GM21528 (cell line): ENCODE results near the gene WNK2.
"Not testable (repeated sequence)": the region's sequence is repeated elsewhere in the genome, so short reads cannot be mapped to it uniquely, and the experiment has no call there.

Source experiments
- ATAC-seq: cut with Tn5 transposase; IDR thresholded peaks from one replicate; pipeline ENCODE4 v1.9.1; 2021; ENCODE audit warnings: mild to moderate bottlenecking, moderate library complexity; ENCODE audit not compliant: unreplicated experiment, low FRiP score

Gene WNK2

DNA sequence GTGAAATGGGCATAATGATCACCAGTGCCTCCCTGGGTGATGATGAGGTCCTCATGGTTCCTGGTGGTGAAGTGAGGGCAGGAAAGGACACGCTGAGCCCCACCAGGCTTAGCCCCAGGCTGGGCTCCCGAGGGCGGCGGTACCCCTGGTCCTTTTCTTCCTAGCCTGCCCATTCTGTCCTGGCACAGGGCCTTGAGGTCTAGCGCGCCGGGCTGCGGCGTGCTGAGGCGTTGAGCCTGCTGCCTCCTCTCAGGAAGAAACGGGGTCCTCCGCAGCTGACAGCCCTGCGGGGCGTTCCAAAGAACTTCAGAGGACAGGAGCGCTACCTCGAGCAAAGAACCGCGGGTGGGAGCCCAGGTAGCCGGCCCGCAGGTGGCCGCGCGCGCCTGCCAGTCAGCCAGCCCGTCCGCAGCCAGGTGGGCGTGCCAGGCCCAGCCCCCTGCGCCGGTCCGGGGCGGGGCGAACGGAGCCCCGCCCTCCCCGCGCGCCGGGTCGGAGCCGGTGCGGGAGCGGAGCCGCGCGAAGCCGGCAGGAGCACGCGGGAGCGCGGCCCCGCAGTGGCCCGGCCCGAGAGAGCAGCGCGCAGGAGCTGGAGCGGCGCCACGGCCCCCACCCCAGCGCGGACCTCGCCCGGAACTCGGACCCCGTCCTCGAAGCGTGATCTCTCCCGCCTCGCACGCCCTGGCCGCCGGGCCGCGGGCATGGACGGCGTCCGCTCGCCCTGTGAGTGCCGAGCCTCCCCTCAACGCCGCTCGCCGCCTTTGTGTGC, at the start of gene WNK2:
TSS of gene WNK2 (plus strand) at position 477 of the 769 bp plus-strand sequence. CDS start 791 bp downstream, outside the sequence.
- ATAC-seq = no peak

DNA sequence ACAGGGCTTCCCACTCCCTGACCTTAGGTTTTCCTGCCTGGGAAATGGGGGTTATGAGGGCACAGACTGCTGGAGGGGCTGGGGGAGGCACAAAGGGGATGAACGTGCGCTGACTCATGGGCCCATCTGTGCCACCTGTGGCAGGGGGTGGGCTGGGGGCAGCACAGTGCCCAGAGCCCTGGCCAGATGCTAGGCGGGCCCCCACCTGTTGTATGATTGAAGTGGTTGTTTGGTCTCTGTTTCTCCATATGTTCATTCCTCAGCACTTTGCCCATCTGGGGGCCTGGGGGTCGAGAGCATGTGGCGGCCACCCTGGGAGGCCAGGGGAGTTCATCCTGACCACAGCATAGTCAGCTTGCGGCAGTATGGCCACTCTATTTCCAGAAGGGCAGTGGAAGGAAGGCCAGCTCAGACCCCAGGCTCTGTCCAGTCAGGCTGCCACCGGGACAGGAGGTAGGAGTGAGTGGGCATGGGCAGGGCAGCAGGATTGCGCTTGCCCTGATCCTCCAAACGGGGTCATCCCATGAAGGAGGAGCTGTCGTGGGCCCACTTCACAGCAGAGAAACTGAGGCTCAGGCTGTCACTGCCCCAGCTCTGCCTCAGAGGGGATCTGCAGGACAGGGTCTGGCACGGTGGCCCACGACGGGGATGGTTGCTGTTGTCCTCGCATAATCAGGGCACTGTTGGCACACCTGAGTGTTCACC, 49.0 kb upstream of the WNK2 start:
- ATAC-seq = no peak

DNA sequence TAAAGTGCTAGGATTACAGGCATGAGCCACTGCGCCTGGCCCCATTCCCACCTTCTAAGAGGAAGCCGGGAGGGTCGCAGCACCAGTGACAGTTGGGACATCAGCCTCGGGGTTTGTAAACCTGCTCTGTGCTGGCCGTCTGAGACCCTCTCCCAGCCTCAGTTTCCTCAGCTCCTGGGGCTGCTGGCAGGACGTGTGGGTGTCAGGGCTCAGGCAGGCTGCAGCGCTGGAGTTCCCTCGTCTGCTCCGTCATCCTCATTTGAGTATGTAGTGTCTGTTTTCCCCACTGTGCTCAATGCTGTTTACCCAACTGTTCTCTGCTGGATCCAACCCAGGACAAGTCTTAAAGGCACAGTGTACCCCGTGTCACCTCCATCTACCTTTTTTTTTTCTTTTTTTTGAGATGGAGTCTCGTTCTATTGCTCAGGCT, 47.9 kb upstream of the WNK2 start:
- ATAC-seq = no peak

DNA sequence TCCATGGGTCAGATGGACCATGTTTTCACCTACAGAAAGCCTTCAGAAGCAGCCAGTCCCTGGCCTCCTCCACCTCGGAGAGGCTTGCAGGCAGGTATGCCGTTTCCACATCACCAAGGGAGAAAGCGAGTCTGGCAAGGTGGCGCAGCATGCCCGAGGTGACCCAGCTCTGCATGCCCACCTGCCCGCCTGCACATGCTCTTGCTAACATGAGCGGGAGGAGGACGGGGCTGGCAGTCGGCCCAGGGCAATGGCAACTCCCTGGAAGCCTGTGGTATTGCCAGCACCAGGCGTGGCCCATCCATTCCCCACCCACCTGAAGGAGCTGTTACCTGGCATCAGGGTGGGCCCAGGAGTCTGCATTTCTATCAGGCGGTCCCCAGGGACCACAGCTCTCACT, 46.6 kb upstream of the WNK2 start:
- ATAC-seq = no peak

DNA sequence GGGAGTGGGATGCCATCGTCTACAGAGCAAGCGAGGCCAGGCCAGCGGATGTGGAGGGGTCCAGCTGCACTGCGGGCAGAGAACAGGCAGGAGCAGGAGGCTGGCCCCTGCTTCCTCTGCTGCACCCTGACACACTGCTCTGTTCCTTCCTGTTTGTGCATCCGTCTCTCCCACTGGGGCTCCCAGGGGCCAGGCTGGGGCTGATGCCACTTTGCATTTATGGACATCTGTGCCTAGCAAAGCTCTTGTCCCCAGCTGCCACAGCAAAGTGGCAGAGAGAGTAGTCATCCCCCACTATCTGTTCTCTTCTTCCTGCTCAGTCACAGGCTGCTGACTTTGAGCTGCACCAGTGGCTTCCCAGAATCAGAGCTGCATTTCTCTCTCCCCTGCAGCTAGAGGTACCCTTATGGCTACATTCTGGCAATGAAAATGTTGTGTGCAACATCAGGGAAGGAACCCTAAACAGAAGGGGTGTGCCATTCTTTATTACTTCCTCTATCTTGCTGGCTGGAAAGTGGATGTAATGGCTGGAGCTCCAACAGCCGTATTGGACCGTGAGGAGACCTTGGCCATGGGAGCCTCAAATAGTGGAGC, 45.7 kb upstream of the WNK2 start:
- ATAC-seq = no peak

DNA sequence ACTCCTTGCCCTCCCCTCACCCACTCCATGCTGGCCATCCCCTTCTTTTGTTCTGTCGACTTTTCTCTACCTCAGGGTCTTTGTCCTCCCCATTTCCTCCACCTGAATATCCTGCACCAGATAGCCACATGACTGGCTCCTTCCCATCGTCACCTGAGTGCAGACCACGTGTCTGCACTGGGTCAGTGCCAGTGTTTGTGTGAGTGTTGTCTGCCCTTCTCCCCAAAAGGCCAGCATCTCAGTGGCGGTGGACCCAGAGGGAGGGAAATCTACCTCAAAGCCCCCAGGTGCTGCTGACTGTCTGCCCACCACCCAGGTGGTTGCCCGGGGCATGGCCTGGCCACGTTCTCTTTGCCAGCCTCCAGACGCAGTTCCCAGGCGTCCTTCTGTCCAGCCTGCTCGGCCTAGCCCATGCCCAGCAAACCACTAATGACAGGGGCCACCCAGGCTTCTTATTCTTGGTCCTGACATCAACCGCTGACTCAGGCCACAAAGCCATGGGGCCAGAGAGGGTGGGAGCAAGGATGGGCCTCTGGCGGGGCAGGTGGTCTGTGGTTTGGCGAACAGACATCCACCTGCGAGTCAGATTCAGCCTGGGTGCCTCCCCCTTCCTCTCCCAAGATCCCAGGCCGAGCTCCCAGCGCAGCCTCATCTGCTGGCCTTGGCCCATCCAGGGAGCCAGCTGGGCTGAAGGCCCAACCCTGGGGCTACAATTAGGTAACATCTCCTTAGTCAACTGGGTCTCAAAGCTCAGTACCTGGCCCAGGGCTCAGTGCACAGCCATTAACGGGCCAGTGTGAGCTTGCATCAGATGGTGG, 44.4 kb upstream of the WNK2 start:
- ATAC-seq = no peak

DNA sequence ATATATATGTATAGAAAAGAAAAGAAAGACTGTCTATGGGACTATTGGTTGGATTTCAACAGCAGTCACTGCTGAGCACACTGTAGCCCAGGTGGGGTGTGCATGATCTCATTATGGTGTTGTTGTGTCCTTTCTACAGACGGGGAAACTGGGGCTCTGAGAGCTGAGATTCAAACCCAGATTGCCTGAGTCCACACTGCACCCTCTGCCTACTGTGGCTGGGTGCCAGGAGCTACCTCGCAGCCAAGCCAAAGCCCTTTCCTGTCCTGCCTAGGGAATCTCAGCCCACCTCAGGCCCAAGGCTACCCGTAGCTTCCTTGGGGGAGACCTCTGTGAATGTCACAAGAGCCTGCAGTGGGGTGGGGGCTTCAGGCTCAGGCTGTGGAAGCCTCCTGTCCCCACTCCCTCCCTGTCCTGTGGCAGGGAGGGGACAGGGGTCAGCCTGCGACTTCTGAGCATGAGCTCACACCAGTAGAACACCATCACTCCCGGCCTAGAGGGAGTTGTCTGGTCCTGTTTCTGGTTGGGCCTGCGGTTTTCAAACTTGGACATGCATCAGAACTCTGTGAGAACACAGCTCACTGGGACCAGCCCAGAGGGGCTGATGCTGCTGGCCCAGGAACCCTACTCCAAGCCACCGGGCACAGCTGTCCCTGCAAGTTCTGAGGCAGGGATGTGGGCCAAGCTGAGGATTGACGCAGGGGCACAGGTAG, 42.0 kb upstream of the WNK2 start:
- no peak for ATAC-seq

DNA sequence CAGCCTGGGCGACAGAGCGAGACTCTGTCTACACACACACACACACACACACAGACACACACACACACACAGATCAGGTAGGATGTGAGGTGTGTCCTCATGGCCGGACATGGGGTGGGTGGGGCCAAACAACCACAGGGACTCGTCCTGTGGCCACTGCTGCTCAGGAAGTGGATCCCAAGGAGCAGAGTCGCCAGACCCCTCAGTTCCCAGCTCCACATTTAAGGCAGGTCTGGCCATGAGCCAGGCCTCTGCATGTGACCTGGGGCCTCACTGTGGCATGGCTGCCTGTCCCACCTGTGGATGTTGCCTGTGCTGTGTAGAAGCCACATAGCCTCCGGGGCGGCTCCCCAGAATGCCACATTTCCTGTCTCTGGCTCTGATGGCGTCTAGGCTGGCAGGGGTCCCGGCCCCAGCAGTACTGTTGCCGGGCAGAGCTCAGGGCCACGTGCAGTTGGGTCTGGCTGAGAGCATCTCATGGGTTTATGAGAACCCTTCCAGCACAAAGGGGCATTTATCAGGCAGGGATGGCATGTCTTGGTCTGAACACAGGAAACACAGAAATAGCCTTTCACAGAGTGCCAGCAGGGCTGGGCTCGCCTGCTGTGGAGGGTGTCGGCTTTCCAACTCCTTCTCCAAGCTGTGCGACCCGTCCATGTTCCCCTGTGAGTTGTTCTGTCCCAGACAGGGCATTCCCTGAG, 40.0 kb upstream of the WNK2 start:
- ATAC-seq = no peak

DNA sequence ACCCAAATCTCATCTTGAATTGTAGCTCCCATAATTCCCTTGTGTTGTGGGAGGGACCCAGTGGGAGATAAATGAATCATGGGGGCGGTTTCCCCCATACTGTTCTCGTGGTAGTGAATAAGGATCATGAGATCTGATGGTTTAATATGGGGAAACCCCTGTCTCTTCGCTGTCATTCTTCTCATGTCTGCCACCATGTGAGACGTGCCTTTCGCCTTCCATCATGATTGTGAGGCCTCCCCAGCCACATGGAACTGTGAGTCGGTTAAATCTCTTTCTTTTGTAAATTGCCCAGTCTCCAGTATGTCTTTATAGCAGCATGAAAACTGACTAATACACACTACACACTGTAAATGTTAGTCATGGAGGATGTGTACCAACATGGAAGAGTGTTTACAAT, 37.2 kb upstream of the WNK2 start:
- not testable (repeated sequence) for ATAC-seq

DNA sequence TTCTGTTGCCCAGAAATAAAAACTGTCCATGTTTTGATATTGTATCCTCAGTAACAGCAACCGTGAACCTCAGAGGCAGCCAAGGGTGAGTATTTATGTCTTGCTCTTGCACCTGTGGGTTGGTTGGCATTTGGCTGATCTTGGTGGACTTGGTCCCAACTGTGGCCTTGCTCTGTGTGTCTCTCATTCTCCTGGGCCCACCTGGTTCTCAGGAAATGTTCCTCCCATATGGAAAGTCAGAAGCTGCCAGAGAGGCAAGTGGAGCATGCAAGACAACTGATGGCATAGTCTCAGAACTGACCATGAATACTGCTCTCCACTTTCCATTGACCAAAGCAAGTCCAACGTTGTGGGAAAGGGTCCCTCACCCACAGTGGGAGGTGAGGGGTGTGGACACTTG, 36.3 kb upstream of the WNK2 start:
- ATAC-seq = no peak

DNA sequence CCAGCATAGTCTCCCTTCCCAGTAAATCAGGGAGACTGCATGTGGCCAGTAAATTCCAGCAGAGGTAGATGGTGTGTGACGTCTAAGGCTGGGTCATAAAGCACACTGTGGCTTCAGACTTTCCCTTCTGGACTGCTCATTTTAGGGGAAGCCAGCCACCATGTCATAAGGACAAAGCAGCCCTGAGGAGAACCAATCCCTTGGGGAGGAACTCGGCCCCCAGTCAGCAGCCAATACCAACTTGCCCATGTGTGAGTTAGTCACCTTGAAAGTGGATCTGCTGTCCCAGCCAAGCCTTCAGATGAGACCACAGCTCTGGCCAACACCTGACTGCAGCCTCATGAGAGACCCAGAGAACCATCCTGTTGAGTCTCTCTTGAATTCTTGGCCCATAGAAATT, 35.2 kb upstream of the WNK2 start:
- ATAC-seq = no peak

DNA sequence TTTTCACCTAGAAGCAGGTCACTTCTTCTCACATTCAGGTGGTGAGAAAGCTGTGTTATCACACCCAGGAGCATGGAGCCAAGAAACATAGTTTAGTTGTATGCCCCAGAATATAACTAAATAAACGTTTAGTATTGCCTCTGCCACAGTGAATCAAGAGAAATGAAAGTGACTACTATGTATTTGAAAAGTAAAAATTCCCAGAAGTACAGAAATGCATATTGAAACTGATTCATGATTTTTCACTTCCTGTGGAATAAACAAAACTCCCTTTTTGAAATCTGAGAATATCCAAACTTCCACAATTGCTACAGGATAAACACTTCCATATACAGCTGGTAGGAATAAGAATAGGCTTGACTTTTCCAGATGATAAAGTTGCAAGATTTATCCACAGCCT, 34.6 kb upstream of the WNK2 start:
- no peak for ATAC-seq

DNA sequence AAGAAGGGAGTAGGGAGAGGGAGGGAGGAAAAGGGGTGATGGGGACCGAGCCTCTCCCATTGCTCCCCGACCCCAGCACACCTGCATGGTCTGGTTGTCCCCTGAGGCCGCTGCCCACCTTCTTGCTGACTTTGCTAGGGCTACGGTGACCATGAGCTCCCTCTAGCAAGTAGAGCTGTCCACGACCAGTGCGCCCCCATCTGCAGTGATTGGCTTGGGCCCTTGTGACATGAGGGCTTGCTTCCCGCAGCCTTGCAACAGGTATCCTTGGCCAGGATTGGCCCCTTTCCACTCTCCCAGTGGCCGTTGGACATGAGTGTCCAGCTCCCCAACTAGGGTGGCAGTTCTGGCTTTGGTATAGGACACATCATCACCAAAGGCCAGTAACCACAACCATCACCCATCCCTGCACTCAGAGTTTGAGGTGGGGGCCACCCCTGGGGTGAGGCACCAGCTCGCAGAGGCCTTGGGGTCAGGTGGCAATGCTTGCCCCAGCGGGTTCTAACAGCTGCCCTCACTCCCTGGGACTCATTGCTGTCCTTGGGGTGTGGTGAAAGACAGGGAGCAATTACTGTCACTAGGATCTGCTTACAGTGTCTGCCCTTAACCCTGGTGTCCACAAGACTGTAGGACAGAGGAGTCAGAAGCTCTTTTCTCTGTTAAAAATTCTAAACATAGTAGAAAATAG, 32.7 kb upstream of the WNK2 start:
- ATAC-seq = no peak

DNA sequence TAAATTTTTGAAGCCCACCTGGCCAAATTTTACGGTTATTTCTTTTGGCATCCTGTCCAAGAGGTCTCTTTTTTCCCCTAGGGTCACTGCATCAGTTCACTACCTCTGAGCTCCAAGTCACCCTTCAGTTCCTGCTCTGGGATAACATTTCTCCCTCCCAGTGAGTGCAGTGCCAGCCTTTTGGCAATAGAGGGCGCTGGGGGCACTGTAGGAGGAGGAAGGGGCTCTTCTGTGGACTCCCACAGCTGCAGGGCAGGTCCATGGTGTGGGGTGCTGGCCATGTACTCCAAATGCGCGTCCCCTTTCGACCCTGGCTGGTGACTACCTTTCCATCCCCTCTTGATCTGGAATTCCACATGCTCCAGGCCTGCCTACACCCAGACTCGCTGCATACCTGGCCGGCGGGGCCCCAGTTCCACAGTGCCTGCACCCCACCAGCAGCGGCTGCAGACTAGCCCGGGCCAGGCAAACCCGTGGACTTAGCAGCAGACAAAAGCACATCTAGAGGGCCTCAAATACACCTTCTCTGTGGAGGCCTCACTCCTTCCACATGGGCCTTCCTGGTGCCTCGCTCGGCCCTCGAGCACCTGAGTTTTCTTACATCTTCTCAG, 29.5 kb upstream of the WNK2 start:
- no peak for ATAC-seq

DNA sequence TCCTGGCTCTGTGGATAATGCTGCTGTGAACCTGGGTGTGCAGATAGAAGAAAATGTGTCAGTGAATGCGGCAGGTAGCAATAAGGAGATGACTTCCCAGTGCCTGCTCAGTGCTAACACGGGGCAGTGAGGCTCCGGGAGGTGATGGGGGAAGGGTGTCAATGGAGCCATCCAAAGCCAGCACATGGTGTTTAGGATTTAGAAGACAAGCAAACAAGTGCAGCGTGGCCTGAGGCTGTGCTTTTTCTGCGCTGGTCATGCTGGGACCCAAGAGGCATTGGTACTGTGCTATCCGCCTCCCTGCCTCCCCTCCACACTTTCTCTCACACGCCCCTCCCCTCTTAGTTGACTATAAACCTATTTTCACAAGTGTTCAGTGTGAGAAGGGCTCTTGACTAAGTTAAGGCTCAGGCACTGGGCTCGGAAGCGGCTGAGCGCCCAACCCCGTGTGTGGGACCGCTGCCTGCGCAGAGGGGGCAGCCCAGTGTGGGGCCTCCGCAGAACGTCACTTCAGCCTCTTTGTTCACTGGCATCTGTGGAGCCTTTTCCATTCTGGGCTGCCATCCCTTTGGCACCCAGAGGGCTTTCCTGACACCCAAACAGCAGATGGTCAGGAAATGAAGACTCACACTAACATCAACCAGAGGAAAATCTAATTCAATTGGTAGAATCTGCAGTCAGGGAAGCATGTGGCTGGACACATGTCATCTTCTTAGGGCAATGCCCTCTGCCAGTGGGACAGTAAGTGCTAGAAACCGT, 28.0 kb upstream of the WNK2 start:
- ATAC-seq = no peak

DNA sequence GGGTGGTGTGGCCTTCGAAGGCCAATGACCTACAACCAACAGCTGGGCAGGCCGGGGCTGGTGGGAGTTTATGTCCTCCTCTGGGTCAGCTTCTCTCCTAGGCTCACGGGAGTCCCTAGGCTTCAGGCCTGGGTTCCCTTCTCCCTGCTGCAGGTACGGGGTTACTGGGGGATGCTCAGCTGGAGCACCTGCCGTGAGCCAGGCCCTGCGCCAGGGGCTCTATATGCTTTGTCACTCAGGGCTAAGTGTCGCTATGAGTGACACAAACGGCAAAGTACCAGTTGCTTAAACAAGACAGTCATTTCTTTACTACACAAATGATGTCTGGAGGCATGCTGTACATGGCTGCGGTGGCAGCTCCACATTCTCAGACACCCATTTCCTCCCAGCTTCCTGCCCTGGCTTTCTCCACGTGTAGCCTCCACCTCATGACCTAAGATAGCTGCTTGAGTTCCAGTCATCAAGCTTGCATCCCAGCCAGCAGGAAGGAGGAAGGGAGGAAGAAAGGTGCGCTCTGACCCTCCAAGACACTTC, 27.4 kb upstream of the WNK2 start:
- no peak for ATAC-seq

DNA sequence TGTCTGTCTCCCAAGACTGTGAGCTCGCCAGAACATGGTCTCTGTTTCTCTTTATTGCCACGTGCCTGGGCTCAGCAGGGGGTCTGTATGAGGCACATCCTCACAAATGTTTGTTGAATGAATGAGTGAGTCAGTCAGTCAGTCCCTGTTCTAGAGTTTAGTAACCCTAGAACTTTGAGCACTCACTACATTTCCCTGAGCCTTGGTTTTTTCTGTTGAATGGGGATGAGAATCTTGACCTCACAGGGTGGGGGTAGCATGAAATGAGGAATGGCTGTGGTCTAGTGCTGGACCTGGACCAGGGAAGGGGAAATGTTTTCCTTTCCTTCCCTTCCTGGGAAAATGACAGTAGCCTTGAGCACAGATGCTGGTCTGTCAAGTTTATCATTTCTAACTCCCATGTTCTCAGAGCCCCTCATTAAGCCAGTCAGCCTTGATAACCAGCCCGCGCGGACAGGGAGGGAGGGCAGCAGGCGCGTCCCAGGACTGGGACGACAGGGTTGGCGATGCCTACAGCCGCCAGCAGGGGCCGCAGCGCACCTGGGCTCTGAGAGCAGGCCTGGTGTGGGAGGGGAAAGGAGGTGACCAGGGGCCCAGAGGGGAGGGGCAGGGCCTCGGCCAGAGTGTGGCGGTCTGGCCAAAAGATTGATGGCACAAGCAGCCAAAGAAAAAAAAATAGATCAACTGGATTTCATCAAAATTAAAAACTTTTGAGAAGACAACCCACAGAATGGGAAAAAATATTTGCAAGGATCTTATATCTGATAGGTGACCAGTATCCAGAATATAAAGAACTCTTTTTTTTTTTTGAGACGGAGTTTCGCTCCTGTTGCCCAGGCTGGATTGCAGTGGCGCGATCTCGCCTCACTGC, 24.1 kb upstream of the WNK2 start:
- peak; percentile 77 for ATAC-seq
